ENCODE results near the gene ENDOG.
"Not testable (repeated sequence)": the region's sequence is repeated elsewhere in the genome, so short reads cannot be mapped to it uniquely, and the experiment has no call there.

ENDOG gene

DNA sequence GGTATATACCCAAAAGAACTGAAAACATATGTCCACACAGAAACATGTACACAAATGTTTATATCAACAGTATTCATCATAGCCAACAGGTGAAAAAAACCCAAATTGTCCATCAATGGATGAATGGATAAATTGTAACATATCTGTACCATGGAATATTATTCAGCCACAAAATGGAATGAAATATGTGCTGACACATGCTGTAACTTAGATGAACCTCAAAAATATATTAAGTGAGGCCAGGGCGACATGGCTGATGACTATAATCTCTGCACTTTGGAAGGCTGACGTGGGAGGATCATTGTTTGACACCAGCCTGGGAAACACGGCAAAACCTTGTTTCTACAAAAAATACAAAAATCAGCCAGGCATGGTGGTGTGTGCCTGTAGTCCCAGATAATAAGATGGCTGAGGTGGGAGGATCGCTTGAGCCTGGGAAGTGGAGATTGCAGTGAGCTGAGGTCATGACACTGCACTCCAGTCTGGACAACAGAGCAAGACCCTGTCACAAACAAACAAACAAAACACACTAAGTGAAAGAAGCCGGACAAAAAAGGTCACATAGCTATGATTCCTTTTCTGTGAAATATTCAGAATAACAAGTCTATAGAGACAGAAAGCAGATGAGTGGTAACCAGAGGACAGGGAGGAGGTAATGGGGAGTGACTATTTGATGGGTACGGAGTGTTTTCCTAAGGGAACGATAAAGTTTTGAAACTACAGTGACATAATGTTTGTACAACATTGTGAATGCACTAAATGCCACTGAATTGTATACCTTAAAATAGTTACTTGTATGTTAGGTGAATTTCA is 52.0 kb downstream of the ENDOG start:
- no peak for DNase-seq

DNA sequence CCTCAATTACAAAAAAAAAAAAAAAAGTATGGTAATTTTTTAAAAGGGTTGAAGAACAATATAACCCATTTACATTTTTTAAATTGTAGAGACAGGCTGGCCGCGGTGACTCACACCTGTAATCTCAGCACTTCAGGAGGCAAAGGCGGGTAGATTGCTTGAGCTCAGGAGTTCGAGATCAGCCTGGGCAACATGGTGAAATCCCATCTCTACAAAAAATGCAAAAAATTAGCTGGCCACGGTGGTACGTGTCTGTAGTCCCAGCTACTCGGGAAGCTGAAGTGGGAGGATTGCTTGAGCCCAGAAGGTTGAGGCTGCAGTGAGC is 52.6 kb downstream of the ENDOG start:
- not testable (repeated sequence) for DNase-seq
